ENCODE data around the gene TMEM89.

Gene TMEM89

GRCh38 chr3:48612309-48612708 lies 9.3 kb downstream of the TMEM89 start:
- Mint-ChIP-seq H3K4me1 (peaks cover 36% of the 10 kb centered on the region), H3K27me3 (no peaks in the 10 kb centered on the region), H3K9me3 (peaks cover 9% of the 10 kb centered on the region), H3K4me3 (no peak overlapping the region), H3K36me3 (ENCODE audit: low read depth) (peaks cover 18% of the 10 kb centered on the region), H3K27ac (no peak overlapping the region)
- DNase-seq (no peak), ATAC-seq (no peak)

GRCh38 chr3:48609088-48610005 lies 12.2 kb downstream of the TMEM89 start, which contains the start of gene UQCRC1:
UQCRC1 (minus strand) TSS chr3:48609646; CDS start chr3:48609620, 26 bp downstream.
- peaks cover 20% of the 10 kb centered on the region for H3K36me3 Mint-ChIP-seq (ENCODE audit: low read depth)
- H3K27ac Mint-ChIP-seq: peak within 1 kb of the TSS; percentile 97

GRCh38 chr3:48607519-48607918 lies 14.1 kb downstream of the TMEM89 start:
- Mint-ChIP-seq H3K4me3 (no peak overlapping the region), H3K27me3 (no peaks in the 10 kb centered on the region), H3K4me1 (peaks cover 19% of the 10 kb centered on the region), H3K9me3 (no peaks in the 10 kb centered on the region), H3K27ac (no peak overlapping the region), H3K36me3 (ENCODE audit: low read depth) (peaks cover 31% of the 10 kb centered on the region)
- DNase-seq (peak; percentile 27), ATAC-seq (no peak)

More at GRCh38 chr3:48609088-48610005, 12.2 kb downstream of the TMEM89 start, which contains the start of gene UQCRC1:
- Mint-ChIP-seq H3K4me1 (peaks cover 27% of the 10 kb centered on the region), H3K27me3 (no peaks in the 10 kb centered on the region), H3K4me3 (peak within 1 kb of the TSS; percentile 97), H3K9me3 (no peaks in the 10 kb centered on the region)
- DNase-seq: peak; percentile 92
- ATAC-seq: peak; percentile 95

GRCh38 chr3:48601622-48601994 lies 20.0 kb downstream of the TMEM89 start:
- Mint-ChIP-seq H3K36me3 (ENCODE audit: low read depth) (peaks cover 27% of the 10 kb centered on the region), H3K4me3 (no peak overlapping the region), H3K27me3 (no peaks in the 10 kb centered on the region), H3K4me1 (no peaks in the 10 kb centered on the region), H3K9me3 (no peaks in the 10 kb centered on the region), H3K27ac (no peak overlapping the region)
- ATAC-seq: no peak
- no peak for DNase-seq

- H3K27ac Mint-ChIP-seq: no peak overlapping the region
- peaks cover 3% of the 10 kb centered on the region for H3K4me1 Mint-ChIP-seq
- ATAC-seq (no peak), DNase-seq (no peak)
- peaks cover 3% of the 10 kb centered on the region for H3K27me3 Mint-ChIP-seq
- H3K9me3 Mint-ChIP-seq: no peaks in the 10 kb centered on the region
- peaks cover 25% of the 10 kb centered on the region for H3K36me3 Mint-ChIP-seq (ENCODE audit: low read depth)
- no peak overlapping the region for H3K4me3 Mint-ChIP-seq
Measured at GRCh38 chr3:48600711-48601621, 20.6 kb downstream of the TMEM89 start.

GRCh38 chr3:48599509-48600285 lies 21.9 kb downstream of the TMEM89 start:
- Mint-ChIP-seq H3K27me3 (peaks cover 4% of the 10 kb centered on the region), H3K9me3 (no peaks in the 10 kb centered on the region), H3K27ac (no peak overlapping the region), H3K4me3 (no peak overlapping the region), H3K4me1 (peaks cover 7% of the 10 kb centered on the region), H3K36me3 (ENCODE audit: low read depth) (peaks cover 21% of the 10 kb centered on the region)
- no peak for ATAC-seq
- no peak for DNase-seq

GRCh38 chr3:48599077-48599501 lies 22.5 kb downstream of the TMEM89 start:
- no peak overlapping the region for H3K4me3 Mint-ChIP-seq
- peaks cover 12% of the 10 kb centered on the region for H3K4me1 Mint-ChIP-seq
- no peak for DNase-seq
- peaks cover 15% of the 10 kb centered on the region for H3K36me3 Mint-ChIP-seq (ENCODE audit: low read depth)
- no peaks in the 10 kb centered on the region for H3K9me3 Mint-ChIP-seq
- peaks cover 10% of the 10 kb centered on the region for H3K27me3 Mint-ChIP-seq
- no peak for ATAC-seq
- no peak overlapping the region for H3K27ac Mint-ChIP-seq

- Mint-ChIP-seq H3K36me3 (ENCODE audit: low read depth) (peaks cover 12% of the 10 kb centered on the region), H3K27ac (no peak overlapping the region), H3K4me1 (peaks cover 12% of the 10 kb centered on the region), H3K27me3 (peaks cover 10% of the 10 kb centered on the region), H3K9me3 (no peaks in the 10 kb centered on the region), H3K4me3 (no peak overlapping the region)
- DNase-seq (no peak), ATAC-seq (no peak)
Measured at GRCh38 chr3:48598323-48599076, 23.1 kb downstream of the TMEM89 start.

- no peak for DNase-seq
- no peak overlapping the region for H3K4me3 Mint-ChIP-seq
- no peak for ATAC-seq
- peaks cover 7% of the 10 kb centered on the region for H3K36me3 Mint-ChIP-seq (ENCODE audit: low read depth)
- peaks cover 18% of the 10 kb centered on the region for H3K27me3 Mint-ChIP-seq
- H3K27ac Mint-ChIP-seq: peak overlapping the region; percentile 62
- H3K4me1 Mint-ChIP-seq: peaks cover 12% of the 10 kb centered on the region
- no peaks in the 10 kb centered on the region for H3K9me3 Mint-ChIP-seq
Measured at GRCh38 chr3:48597408-48597800, 24.2 kb downstream of the TMEM89 start.

- Mint-ChIP-seq H3K27ac (peak overlapping the region; percentile 62), H3K4me3 (no peak overlapping the region), H3K36me3 (ENCODE audit: low read depth) (peaks cover 5% of the 10 kb centered on the region), H3K4me1 (peaks cover 12% of the 10 kb centered on the region), H3K27me3 (peaks cover 18% of the 10 kb centered on the region), H3K9me3 (no peaks in the 10 kb centered on the region)
- DNase-seq: no peak
- ATAC-seq: no peak
Measured at GRCh38 chr3:48596676-48597407, 24.7 kb downstream of the TMEM89 start.

- no peaks in the 10 kb centered on the region for H3K9me3 Mint-ChIP-seq
- ATAC-seq (no peak), DNase-seq (no peak)
- peaks cover 12% of the 10 kb centered on the region for H3K4me1 Mint-ChIP-seq
- H3K27ac Mint-ChIP-seq: no peak overlapping the region
- H3K36me3 Mint-ChIP-seq (ENCODE audit: low read depth): peaks cover 5% of the 10 kb centered on the region
- H3K27me3 Mint-ChIP-seq: peaks cover 18% of the 10 kb centered on the region
- no peak overlapping the region for H3K4me3 Mint-ChIP-seq
Measured at GRCh38 chr3:48596157-48596556, 25.4 kb downstream of the TMEM89 start.

- ATAC-seq: no peak
- Mint-ChIP-seq H3K4me3 (no peak overlapping the region), H3K27ac (no peak overlapping the region), H3K9me3 (no peaks in the 10 kb centered on the region), H3K36me3 (ENCODE audit: low read depth) (peaks cover 2% of the 10 kb centered on the region), H3K4me1 (peaks cover 12% of the 10 kb centered on the region), H3K27me3 (peaks cover 22% of the 10 kb centered on the region)
- DNase-seq: no peak
Measured at GRCh38 chr3:48595526-48596121, 25.9 kb downstream of the TMEM89 start.
